GM21447 (cell line): Measurements from ENCODE around the gene AKT3.
"Not testable (repeated sequence)": the region's sequence is repeated elsewhere in the genome, so short reads cannot be mapped to it uniquely, and the experiment has no call there.

ENCODE experiments used
- ATAC-seq: cut with Tn5 transposase; IDR thresholded peaks from one replicate; pipeline ENCODE4 v1.9.1; 2021; ENCODE audit not compliant: unreplicated experiment

The AKT3 gene

DNA sequence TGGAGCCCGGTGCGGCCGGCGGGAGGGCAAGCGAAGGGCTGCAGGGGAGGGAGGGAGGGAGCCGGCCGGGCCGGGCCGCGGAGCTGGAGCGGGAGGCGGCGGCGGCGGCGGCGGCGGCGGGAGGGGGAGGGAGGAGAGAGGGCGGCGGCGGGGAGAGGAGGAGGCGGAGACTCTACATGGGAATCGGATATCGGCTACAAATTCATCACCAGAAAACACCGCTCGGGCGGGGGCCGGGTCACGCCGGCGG lies at the start of gene AKT3:
TSS of gene AKT3 (minus strand) at position 42 of the 250 bp plus-strand sequence. CDS start 7,073 bp downstream, outside the sequence.
- peak; percentile 55 for ATAC-seq

DNA sequence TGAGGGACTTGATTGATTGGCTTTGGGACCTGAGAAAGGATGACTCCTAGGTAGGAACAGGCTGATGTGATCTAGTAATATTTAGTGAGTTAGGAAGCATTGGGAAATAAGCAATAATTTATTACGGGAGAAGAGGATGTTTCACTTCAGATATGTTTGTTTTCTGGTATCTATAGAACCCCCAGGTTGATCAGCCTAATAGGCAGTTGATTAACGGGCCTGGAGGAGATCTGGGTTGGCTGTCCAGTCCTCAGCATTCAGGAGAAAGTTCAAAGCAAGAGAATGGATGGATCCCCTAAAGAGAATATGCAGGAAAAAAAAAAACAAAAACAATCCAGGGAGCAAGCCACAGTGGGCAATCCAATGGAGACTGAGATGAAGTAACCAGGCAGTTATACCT lies 48.2 kb upstream of the AKT3 start:
- ATAC-seq: no peak

DNA sequence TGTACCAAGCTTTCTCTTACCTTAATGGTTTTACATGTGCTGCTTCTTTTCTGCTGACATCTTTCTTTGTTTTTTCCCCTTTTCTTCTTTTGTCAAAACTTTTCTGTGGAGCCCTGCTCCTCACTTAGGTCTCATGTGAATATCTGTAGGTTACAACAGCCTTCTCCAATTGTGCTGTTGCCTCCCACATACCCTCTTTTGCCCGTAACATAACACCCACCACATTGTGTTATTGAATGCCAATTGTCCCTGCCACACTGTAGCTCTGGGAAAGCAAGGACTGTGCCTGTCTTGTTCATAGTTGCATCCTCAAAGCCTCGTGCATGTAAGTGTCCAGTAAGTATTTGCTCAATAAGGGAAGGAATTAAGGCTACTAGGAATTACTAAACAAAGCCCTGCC lies 46.3 kb upstream of the AKT3 start:
- ATAC-seq: no peak

DNA sequence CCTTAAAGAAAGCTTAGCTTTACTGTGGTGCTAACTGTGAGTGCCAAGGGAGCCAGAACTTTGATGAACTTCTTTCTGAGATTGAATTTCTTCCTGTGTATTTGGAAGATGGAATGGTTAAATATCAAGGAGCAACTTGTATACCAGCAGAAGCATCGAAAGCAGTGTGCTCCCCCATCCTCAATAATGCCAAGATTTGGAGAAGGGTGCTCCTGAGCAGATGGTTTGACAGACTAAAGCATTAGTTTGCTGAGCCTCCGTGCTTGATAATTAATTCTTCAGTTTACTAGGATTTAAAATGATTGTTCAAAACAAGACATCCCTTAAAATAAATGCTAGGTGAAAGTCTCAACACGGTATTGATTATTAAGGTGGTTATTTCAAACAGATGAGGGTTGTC lies 42.4 kb upstream of the AKT3 start:
- ATAC-seq: no peak

DNA sequence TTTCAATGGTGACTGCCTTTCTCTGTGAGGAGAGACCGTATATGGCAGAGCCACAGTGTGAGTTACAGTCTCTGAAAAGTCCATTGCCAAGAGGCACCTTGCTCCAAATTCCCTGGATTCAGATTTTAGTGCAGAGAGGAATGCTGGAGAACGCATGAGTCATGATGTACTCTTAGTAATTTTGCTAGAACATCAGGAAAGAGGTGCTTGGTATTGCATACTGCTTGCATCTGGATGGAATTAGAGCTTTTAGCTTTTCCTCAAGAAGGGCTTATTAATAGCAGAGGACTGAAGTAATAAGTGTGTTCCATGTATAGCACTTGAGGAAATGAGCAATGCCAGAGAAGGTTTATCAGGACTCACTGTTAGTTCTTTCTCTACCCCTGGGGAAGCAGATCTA lies 40.5 kb upstream of the AKT3 start:
- no peak for ATAC-seq

DNA sequence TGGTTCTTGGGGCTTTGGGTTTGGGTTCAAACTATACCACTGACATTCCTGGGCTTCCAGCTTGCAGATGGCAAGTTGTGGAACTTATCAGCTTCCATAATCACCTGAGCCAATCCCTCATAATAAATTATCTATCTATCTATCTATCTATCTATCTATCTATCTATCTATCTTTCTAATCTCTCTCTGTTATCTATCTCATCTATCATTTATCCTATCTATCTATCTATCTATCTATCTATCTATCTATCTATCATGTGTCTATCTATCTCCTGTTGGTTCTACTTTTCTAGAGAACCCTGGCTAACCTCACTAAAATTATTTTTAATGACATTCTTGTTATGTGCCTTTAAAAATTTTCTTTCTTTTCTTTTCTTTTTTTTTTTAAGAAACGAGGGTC lies 35.8 kb upstream of the AKT3 start:
- ATAC-seq: no peak

DNA sequence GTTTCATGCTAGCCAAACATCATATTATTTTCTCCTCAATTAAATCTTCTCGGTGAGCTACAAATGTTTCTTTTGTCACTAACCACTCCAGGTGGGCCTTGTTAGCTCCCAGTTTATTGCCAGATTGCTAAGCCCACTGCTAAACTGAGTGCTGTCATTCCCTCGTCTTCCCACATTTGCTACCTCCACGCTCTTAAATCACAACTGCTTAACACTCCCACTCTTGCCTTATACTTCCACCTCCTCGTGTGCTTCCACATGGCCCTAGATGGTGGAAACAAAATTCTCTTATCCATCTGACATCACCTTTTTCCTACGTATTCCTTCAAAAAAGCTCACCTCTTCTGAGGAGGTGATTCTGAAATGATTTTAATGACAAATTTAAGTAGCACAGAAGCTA lies 34.6 kb upstream of the AKT3 start:
- ATAC-seq: no peak

DNA sequence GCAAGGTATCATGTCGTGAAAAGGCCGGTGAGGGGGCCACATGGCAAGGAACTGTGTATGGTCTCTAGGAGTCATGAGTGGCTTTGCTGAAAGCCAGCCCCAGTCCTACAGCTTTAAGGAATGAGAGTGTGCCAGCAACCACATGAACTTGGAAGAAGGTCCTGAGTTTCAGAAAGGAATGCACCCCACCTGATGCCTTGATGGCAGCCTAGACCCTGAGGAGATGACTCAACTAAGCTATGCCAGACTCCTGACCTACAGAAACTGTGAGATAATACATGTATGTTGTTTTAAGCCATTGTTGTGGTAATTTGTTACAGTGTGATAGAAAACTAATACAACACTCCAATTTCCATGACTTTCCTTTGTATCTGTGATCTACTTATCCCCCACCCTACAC lies 33.5 kb upstream of the AKT3 start:
- no peak for ATAC-seq

DNA sequence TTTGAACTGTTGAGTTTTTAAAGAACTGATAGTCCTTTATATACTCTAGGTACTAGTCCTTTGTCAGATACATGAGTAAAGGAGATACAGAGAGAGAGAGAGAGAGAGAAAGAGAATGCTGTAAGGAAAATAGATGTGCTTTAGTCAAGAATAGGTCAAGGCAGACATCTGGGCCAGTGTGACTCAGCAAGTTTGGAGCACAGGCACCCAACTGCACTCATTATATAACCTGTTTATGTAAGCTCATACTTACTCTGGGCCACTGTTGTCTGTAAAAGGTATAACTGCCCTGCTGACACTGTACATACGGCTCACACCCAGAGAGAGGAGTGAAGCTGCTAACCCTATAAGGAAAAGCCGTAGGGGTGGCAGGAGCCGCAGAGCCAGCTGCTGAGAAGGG lies 32.2 kb upstream of the AKT3 start:
- no peak for ATAC-seq

DNA sequence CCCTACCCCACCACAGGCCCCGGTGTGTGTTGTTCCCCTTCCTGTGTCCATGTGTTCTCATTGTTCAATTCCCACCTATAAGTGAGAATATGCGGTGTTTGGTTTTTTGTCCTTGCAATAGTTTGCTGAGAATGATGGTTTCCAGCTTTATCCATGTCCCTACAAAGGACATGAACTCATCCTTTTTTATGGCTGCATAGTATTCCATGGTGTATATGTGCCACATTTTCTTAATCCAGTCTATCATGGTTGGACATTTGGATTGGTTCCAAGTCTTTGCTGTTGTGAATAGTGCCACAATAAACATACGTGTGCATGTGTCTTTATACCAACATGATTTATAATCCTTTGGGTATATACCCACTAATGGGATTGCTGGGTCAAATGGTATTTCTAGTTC lies 27.0 kb upstream of the AKT3 start:
- not testable (repeated sequence) for ATAC-seq

DNA sequence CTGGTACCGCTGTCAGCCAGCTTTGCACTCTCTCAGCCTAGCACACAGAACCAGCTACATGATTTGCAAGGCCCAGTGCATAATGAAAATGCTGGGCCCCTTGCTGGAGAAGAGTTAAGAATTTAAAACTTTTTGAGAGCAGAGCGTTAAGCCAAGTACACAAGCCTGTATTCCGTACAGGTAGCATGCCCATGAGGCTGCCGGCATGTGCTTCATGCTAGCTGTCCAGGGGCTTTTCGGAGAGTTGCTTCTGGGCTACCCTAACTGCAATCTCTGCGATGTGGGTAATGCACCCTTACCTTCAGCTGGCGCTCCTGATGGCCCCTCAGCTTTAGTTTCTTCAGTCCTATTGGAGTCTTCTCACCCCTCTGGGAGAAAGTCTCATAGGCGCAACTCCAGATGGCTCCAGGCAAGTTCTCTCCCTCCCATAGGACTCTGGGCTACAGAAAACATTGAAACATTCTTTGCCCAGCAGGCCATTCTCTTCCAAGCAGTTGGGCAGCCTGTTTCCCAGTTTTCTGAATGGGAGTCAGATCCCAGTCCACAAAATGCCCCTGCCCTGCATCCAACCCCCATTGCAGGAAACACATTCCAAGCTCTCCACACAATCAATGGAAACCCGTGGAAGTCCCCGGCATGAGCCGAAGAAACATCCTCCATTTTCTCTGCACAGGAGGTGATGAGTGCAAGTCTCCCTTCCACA lies 5.7 kb upstream of the AKT3 start:
- ATAC-seq: no peak

DNA sequence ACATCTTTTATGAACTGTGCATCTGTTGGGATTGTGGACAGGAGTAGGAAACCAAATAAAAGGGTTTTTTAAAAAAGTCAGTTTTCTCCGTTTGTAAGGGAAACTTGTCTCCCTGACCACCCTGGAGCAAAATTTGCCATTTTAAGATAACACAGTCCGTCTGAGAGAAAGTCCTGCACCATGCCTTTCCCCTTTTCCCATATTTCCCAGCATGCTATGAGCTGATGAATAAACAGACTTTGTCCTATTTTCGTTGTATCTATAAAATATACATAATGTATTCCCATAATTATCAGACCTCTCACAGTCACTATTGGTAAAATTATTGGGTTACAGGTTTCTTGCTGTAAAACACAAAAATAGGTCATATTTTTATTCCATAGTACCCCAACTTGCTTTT lies 1.7 kb upstream of the AKT3 start:
- no peak for ATAC-seq

DNA sequence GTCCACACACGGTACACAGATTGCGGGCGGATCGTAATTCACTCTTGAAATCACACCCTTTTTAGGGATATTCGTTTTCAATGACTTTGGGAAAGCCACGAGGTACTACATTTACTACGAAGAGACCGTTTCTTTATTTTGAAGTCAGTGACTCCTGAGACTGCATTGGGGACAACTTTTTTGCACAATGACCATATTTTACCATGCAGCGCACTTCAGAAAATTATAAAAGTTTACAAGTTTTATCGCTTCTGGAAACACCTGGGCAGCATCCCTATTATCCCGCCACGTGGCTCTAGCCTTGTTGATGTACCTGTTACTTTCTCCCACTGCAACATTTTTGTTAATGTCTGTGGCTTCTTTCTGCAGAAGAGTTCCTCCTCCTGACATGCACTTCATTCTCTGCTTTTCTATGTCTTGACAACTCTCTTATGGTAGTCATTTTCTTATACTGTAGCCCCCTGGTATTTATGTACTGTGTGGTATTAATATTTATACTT lies 1.3 kb upstream of the AKT3 start:
- ATAC-seq: no peak

DNA sequence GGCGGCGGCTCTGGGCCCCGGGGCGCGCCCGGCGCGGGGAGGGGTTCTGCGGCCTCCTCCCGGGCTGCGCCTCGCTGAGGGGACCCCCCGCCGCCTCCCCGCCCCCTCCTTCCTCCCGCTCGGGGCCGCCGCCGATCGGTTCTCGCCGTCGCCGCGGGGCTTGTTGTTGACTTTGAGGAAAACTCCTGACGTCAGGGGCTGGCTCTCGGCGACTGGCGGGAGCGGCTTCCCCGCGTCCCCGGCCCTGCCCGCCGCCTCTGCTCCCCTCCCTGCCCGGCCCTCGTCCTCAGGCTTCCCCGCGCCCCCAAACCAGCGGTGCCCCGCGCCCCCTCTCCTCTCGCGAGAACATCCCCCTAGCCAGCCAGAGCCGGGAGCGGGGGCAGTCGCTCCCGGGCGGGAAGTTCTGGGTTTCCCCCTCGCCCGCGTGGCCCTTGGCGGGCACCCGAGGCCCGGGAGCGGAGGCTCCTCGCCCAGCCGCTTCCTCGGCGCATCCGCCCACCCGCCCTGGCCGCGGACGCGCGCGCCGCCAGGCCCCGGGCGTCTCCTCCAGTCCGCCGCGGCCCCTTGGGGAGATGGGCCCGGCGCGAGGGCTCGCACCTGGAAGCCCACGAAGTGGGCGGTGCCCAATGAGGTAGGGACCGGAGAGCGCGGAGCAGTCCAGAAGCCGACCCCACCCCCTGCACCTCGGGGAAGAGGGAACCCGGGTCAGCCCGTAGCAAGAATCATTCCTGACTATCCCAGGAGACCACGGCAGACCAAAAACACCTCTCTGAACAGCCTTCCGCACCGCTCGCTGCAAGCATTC lies 611 bp upstream of the AKT3 start:
- peak; percentile 48 for ATAC-seq

DNA sequence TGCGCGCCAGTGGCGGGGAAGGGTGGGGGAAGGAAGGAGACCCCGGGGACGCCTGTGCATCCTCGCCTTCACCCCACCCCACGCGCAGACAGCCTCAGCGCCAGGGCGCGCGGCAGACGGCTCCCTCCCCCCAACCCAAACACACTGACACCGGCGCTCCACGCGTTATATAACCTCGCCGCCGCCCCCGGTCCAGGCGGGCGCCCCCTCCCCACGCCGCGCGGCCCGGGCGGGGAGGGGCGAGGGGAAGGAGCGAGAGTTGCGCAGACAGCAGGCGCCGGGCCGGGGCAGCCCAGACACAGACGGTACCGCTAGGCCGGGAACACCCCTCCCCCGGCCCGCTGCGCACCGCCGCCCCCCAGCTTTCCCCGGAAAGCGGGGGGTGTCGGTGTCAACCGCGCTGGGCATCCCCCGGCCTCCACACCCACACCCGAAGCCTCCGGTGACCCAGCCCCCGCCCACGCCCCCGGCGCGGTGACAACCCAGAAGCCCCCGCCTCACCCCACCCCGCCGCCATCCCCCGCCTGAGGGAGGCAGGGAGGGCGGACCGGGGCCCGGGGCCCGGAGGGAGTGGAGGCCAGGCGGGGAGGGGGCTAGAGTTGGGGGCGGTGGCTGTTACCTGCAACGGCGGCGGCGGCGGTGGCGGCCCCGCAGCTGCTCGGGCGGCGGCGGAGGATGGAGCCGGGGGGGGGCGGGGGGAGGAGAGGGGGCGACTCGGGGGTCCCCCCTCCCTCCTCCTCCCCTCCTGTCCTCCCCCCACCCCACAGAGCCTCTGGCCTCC lies 432 bp downstream of the AKT3 start:
- peak; percentile 20 for ATAC-seq

DNA sequence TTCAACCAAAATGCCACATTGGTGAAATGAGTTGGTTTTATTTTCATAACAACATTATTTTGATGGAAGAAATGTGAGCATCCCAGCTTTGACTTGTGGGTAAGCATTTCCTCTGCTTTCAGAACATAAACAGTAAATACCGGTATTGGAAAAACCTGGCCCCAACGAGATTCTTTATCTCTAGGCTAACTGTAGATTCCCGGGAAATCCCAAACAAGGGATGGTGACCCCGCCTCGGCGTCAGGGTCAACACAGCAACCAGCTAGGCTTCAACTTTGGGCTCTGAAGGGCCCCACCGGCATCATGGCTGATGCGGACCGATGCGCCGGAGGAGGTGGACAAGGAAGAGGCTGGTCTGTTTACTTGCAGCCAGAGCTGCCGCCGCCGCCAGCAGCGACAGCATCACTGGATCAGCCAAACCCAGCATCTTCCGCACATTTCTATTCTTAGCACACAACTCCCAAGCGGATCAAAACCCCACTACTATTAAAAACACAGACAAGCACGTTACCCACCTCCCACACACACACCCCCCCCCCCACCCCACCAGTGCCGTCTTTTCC lies 1.1 kb downstream of the AKT3 start:
- peak; percentile 22 for ATAC-seq

DNA sequence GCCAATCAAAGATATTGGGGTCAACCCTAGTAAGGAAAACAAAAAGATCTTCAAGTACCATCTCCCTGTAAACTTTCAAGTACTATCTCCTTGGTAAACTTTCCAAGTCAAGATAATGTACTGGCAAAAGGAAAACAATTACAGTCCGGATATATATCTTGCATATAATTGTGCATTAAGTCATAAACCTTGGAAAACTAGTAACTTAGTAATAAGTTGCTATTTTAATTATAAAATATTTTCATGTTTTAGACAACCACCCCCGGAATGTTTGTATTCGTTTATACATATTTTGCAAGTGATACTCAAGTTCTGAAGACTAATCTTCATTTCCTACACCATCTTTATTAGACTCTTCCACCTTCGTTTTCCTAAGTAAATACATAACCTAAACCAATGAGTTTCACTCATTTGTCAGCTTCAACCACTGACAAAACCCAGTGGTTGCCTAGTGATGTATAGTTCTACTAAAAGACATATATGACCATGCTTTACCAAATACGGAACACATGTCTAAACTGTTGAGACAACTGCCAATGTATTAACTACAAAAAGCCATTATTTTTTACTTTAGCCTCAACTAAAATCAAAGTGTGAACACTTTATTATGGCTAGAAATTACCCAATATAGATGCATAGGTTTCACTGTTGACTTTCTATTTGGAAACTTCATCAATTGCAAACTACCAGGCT lies 1.7 kb downstream of the AKT3 start:
- ATAC-seq: no peak

DNA sequence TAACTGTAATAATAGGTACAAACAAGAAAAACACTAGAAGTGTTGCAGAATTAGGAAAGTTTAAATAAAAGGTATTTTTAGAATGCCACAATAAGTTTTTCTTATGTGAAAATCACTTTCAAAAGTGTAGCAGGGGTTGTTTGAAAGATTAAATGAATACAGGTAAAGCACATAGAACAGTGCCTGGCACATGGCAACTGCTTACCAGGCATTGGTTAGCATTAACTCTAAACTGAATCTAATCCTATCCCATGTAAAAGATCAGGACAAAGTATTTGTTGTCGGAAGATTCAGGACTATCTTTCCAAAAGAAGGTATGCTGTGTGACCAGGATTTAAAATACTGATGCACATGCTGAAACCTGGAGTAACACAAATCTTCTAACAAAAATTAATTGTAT lies 3.3 kb downstream of the AKT3 start:
- ATAC-seq: no peak

DNA sequence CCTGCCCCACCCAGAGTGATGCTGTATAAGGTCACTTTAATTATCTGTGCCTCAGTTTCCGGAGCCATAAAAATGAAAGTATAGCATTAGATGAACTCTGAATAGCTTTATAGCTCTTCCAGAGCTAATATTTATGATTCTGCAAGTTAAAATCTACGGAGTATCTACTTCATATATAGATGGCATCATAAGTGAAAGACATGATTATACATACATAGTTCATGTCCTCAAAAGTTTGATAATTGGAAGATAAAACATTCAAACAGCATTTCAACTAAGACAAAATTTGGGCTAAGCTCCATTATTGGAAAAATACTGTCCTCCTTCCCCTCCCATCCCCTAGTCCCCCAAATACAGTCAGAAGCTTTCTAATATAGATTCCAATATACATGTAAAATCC lies 4.2 kb downstream of the AKT3 start:
- ATAC-seq: no peak

DNA sequence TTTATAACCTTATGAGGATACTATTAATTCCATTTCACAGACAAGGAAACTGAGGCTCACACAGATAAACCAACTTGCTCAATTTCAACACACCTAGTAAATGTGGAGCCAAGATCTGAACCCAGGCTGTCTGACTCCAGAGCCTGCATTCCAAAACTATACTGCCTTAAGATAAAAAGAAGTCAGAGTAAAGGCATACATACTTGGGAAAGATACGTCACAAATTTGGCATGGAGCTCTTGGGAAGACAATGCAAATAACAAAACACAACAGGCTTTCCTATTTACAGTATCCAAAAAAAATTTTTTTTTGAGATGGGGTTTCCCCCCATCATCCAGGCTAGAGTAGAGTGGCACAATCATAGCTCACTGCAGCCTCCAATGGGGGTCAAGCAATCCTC lies 5.9 kb downstream of the AKT3 start:
- no peak for ATAC-seq

DNA sequence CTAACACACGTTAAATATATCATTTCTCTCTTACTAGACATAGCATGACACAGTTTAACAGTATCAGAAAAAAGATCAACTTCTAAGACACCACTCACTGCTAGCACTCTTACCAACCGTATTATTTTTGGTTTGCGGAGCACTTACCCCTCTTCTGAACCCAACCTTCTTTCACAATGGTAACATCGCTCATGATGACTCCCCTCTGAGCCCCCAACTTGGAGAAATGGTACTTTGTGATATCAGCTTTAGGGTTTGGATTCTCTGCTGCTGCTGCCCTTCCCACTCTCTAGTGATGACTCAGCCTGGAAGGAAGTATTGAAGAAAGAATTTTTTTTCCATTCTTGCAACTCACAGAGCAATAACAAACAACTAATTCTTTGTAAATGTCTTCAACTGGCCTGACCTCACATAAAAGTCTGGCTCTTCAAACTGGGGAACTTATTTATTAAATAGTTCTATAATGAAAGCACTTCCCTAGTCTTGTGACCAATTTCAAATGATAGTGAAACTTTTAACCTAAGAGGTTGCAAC lies 7.0 kb downstream of the AKT3 start:
- ATAC-seq: no peak
